Kidney (tissue), 14 donors: ENCODE results near the gene ST13. TPM values are rescaled to one million over a fixed set of nuclear protein-coding genes. Genes with fewer than 3 reads are reported as not detected.

ENCODE experiments used
- DNase-seq, 5 donors: peaks; one replicate each; pipeline ENCODE4 v3.0.0-alpha.2; 2013 to 2020
- FAIRE-seq: peaks from 2 replicates; lab custom pipeline; 2012; peaks lifted over from hg19 to GRCh38; lab: Jason Lieb, UNC
- H3K27ac ChIP-seq, 2 donors: one replicate each; pipeline ENCODE4 v1.7.0; 2013; ENCODE audit warnings: low read depth in 2 of 2, low read length in 2 of 2, inconsistent platforms in 1 of 2
- H3K27me3 ChIP-seq: one replicate; pipeline ENCODE4 v1.7.1; 2013; ENCODE audit warnings: low read length, inconsistent platforms; ENCODE audit not compliant: control insufficient read depth, insufficient read depth
- H3K36me3 ChIP-seq, 3 donors: one replicate each; pipeline versions ENCODE4 v1.7.0 to v1.7.1; 2013; ENCODE audit warnings: low read length in 3 of 3, control low read depth in 1 of 3, inconsistent platforms in 1 of 3; ENCODE audit not compliant: insufficient read depth in 3 of 3, control insufficient read depth in 2 of 3
- H3K4me1 ChIP-seq, 3 donors: one replicate each; pipeline versions ENCODE4 v1.7.0 to v1.7.1; 2013; ENCODE audit warnings: low read length in 3 of 3, inconsistent platforms in 1 of 3, low read depth in 1 of 3; ENCODE audit not compliant: control insufficient read depth in 2 of 3, insufficient read depth in 2 of 3
- H3K4me3 ChIP-seq, 3 donors: one replicate each; pipeline versions ENCODE4 v1.7.0 to v1.8.1; 2013; ENCODE audit warnings: low read length in 3 of 3, control low read depth in 1 of 3, inconsistent platforms in 1 of 3
- H3K9ac ChIP-seq, 3 donors: one replicate each; pipeline versions ENCODE4 v1.7.0 to v1.7.1; 2013; ENCODE audit warnings: low read length in 3 of 3, control low read depth in 1 of 3, inconsistent platforms in 1 of 3
- H3K9me3 ChIP-seq, 3 donors: one replicate each; pipeline versions ENCODE4 v1.7.0 to v1.7.1; 2013; ENCODE audit warnings: low read length in 3 of 3, control low read depth in 1 of 3, inconsistent platforms in 1 of 3; ENCODE audit not compliant: control insufficient read depth in 2 of 3, insufficient read depth in 1 of 3
- intact Hi-C: fragments of 100-400 bp; cut with DNase I; formaldehyde crosslinking; loops from one replicate; pipeline ENCODE4 v1.11.1; 2022
- polyA plus RNA-seq: library from polyadenylated mRNA; stranded (reverse); fragments of 350-450 nt; fragmentation: Illumina TruSeq; extraction: RNeasy Lipid Tissue Mini Kit (QIAGEN cat#74804); gene quantifications from one replicate; pipeline ENCODE4 v1.2.3, GENCODE V29; 2014; ENCODE audit warnings: low read depth, low replicate concordance; ENCODE audit not compliant: insufficient read depth
- total RNA-seq: library from RNA; stranded (reverse); fragmentation: NEBNext Ultra II Directional; extraction: Animal tissue kit (Norgen Biotek cat#: 25700); gene quantifications from one replicate; pipeline ENCODE4 v1.2.1, GENCODE V29; 2021
- TF ChIP-seq, protein P1 (sequence below): IDR thresholded peaks from 3 replicates; pipeline ENCODE4 v1.5.1; 2012; ENCODE audit warnings: mild to moderate bottlenecking, moderate library complexity, borderline replicate concordance; ENCODE audit not compliant: insufficient read depth; ENCODE audit errors: extremely low read depth
- donor health status: control.
- donor health status: control.
- donor health status: control.
- donor health status: control.
- donor health status: control.
- donor health status: DM: yes; HTN: yes; CAD: no.
- donor health status: Normal renal cell carcinoma (clear cell type).

ST13 gene
- total and polyA plus RNA-seq, 2 donors from 2014 or later: 196 to 230 TPM

DNA sequence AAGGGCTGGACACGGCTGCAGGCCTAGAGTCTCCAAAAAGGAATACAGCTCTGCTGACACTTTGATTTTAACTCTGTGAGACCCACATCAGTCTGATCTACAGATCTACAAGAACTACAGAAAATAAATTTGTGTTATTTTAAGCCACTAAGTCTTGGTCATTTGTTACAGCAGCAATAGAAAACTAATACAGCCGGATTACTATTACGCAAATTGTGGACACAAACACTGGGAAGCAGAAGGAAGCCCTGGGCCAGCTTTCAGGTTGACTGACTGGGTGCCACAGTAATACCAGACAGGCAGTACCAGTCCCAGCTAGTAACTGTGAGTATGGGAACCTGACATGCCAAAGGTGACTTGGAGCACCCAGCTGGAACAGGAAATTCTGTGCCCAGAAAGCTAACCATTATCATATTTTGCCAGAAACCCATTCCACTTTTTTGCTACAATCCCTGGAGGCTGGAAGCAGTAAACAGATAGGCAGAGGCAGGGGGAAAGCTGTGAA, 50.7 kb downstream of the ST13 start:
- Histone ChIP-seq H3K4me1 (peaks cover 0 to 3% (median 0%) of the 10 kb centered on the region in 3 donors), H3K27me3 (no peaks in the 10 kb centered on the region), H3K27ac (no peak overlapping the region), H3K9me3 (no peaks in the 10 kb centered on the region), H3K36me3 (no peaks in the 10 kb centered on the region), H3K4me3 (no peak overlapping the region), H3K9ac (no peak overlapping the region)
- FAIRE-seq (no peak), DNase-seq (no peak)
- intact Hi-C loops: no loop called here
- TF ChIP-seq, protein P1, sequence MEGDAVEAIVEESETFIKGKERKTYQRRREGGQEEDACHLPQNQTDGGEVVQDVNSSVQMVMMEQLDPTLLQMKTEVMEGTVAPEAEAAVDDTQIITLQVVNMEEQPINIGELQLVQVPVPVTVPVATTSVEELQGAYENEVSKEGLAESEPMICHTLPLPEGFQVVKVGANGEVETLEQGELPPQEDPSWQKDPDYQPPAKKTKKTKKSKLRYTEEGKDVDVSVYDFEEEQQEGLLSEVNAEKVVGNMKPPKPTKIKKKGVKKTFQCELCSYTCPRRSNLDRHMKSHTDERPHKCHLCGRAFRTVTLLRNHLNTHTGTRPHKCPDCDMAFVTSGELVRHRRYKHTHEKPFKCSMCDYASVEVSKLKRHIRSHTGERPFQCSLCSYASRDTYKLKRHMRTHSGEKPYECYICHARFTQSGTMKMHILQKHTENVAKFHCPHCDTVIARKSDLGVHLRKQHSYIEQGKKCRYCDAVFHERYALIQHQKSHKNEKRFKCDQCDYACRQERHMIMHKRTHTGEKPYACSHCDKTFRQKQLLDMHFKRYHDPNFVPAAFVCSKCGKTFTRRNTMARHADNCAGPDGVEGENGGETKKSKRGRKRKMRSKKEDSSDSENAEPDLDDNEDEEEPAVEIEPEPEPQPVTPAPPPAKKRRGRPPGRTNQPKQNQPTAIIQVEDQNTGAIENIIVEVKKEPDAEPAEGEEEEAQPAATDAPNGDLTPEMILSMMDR: no peak

GRCh38 chr22:40805239-40805638, 51.2 kb downstream of the ST13 start:
- no peak overlapping the region for H3K27ac ChIP-seq
- DNase-seq (no peak), FAIRE-seq (no peak)
- intact Hi-C loops: no loop called here
- H3K36me3 ChIP-seq: no peaks in the 10 kb centered on the region
- H3K4me1 ChIP-seq: peaks cover 0 to 3% (median 0%) of the 10 kb centered on the region in 3 donors
- TF ChIP-seq, protein P1: no peak
- no peak overlapping the region for H3K4me3 ChIP-seq
- no peak overlapping the region for H3K9ac ChIP-seq
- no peaks in the 10 kb centered on the region for H3K27me3 ChIP-seq
- H3K9me3 ChIP-seq: no peaks in the 10 kb centered on the region

- H3K4me3 ChIP-seq: no peak overlapping the region
- TF ChIP-seq, protein P1: no peak
These were observed 53.1 kb downstream of the ST13 start for GRCh38 chr22:40803321-40803720.

GRCh38 chr22:40799008-40799407, 57.4 kb downstream of the ST13 start:
- FAIRE-seq: no peak
- intact Hi-C loops: no loop called here
- Histone ChIP-seq H3K4me1 (no peaks in the 10 kb centered on the region), H3K4me3 (no peak overlapping the region), H3K36me3 (peaks cover 0 to 2% (median 0%) of the 10 kb centered on the region in 3 donors), H3K9me3 (no peaks in the 10 kb centered on the region), H3K9ac (no peak overlapping the region), H3K27ac (no peak overlapping the region), H3K27me3 (no peaks in the 10 kb centered on the region)
- DNase-seq: no peak
- TF ChIP-seq, protein P1: no peak

More at GRCh38 chr22:40803321-40803720, 53.1 kb downstream of the ST13 start:
- DNase-seq (no peak), FAIRE-seq (no peak)
- H3K27me3 ChIP-seq: no peaks in the 10 kb centered on the region
- H3K9me3 ChIP-seq: no peaks in the 10 kb centered on the region
- no peak overlapping the region for H3K27ac ChIP-seq
- intact Hi-C loops: no loop called here
- H3K36me3 ChIP-seq: no peaks in the 10 kb centered on the region
- no peak overlapping the region for H3K9ac ChIP-seq
- H3K4me1 ChIP-seq: peaks cover 0 to 2% (median 0%) of the 10 kb centered on the region in 3 donors
